Measurements from ENCODE around the gene HOXD10. TPM values are rescaled to one million over a fixed set of nuclear protein-coding genes. Genes with fewer than 3 reads are reported as not detected.

HOXD10 gene
- total and polyA plus RNA-seq, 2 donors = 4.1 to 14.1 TPM

GRCh38 chr2:176079285-176079830 lies 37.2 kb upstream of the HOXD10 start:
- DNase-seq (ENCODE audit: extremely low spot score) = no peak
- H3K36me3 ChIP-seq (ENCODE audit: insufficient read depth) = no peaks in the 10 kb centered on the region
- 3% methylated on average over 30 of the region's 30 CpGs for WGBS
- peaks cover 2% of the 10 kb centered on the region for H3K4me1 ChIP-seq (ENCODE audit: insufficient read depth)
- peak overlapping the region; percentile 11 for H3K4me3 ChIP-seq (ENCODE audit: low read depth, low read length)
- no peak overlapping the region for H3K27ac ChIP-seq (ENCODE audit: low read depth)

- Histone ChIP-seq H3K27ac (ENCODE audit: low read depth) (no peak overlapping the region), H3K36me3 (ENCODE audit: insufficient read depth) (no peaks in the 10 kb centered on the region), H3K4me3 (ENCODE audit: low read depth, low read length) (peak overlapping the region; percentile 37), H3K4me1 (ENCODE audit: insufficient read depth) (peaks cover 2% of the 10 kb centered on the region)
- 2% methylated on average over 86 of the region's 86 CpGs for WGBS
- DNase-seq (ENCODE audit: extremely low spot score) = no peak
These were observed 36.6 kb upstream of the HOXD10 start for GRCh38 chr2:176079831-176080539.

- peaks cover 2% of the 10 kb centered on the region for H3K4me1 ChIP-seq (ENCODE audit: insufficient read depth)
- WGBS = 10% methylated on average over 68 of the region's 68 CpGs
- no peaks in the 10 kb centered on the region for H3K36me3 ChIP-seq (ENCODE audit: insufficient read depth)
- no peak overlapping the region for H3K27ac ChIP-seq (ENCODE audit: low read depth)
- H3K4me3 ChIP-seq (ENCODE audit: low read depth, low read length) = peak overlapping the region; percentile 37
- DNase-seq (ENCODE audit: extremely low spot score) = no peak
These were observed 35.8 kb upstream of the HOXD10 start for GRCh38 chr2:176080540-176081375.

GRCh38 chr2:176081376-176081836 lies 35.2 kb upstream of the HOXD10 start:
- Histone ChIP-seq H3K4me1 (ENCODE audit: insufficient read depth) (peaks cover 2% of the 10 kb centered on the region), H3K36me3 (ENCODE audit: insufficient read depth) (no peaks in the 10 kb centered on the region), H3K4me3 (ENCODE audit: low read depth, low read length) (no peak overlapping the region), H3K27ac (ENCODE audit: low read depth) (no peak overlapping the region)
- DNase-seq (ENCODE audit: extremely low spot score) = no peak
- 34% methylated on average over 17 of the region's 17 CpGs for WGBS

- WGBS = 13% methylated on average over 62 of the region's 62 CpGs
- Histone ChIP-seq H3K27ac (ENCODE audit: low read depth) (no peak overlapping the region), H3K4me1 (ENCODE audit: insufficient read depth) (peaks cover 2% of the 10 kb centered on the region), H3K36me3 (ENCODE audit: insufficient read depth) (no peaks in the 10 kb centered on the region), H3K4me3 (ENCODE audit: low read depth, low read length) (no peak overlapping the region)
- DNase-seq (ENCODE audit: extremely low spot score) = no peak
These were observed 34.6 kb upstream of the HOXD10 start for GRCh38 chr2:176081837-176082524.

GRCh38 chr2:176082525-176082823 lies 34.1 kb upstream of the HOXD10 start:
- H3K36me3 ChIP-seq (ENCODE audit: insufficient read depth) = no peaks in the 10 kb centered on the region
- no peak overlapping the region for H3K4me3 ChIP-seq (ENCODE audit: low read depth, low read length)
- WGBS = 24% methylated on average over 10 of the region's 10 CpGs
- peaks cover 2% of the 10 kb centered on the region for H3K4me1 ChIP-seq (ENCODE audit: insufficient read depth)
- H3K27ac ChIP-seq (ENCODE audit: low read depth) = no peak overlapping the region
- DNase-seq (ENCODE audit: extremely low spot score) = no peak

GRCh38 chr2:176082824-176083751 lies 33.5 kb upstream of the HOXD10 start:
- WGBS = 9% methylated on average over 66 of the region's 66 CpGs
- no peak for DNase-seq (ENCODE audit: extremely low spot score)
- Histone ChIP-seq H3K4me1 (ENCODE audit: insufficient read depth) (peaks cover 2% of the 10 kb centered on the region), H3K27ac (ENCODE audit: low read depth) (no peak overlapping the region), H3K4me3 (ENCODE audit: low read depth, low read length) (peak overlapping the region; percentile 2), H3K36me3 (ENCODE audit: insufficient read depth) (no peaks in the 10 kb centered on the region)

- Histone ChIP-seq H3K4me3 (ENCODE audit: low read depth, low read length) (peak within 1 kb of the TSS; percentile 2), H3K27ac (ENCODE audit: low read depth) (no peak within 1 kb of the TSS), H3K36me3 (ENCODE audit: insufficient read depth) (no peaks in the 10 kb centered on the region), H3K4me1 (ENCODE audit: insufficient read depth) (peaks cover 2% of the 10 kb centered on the region)
- DNase-seq (ENCODE audit: extremely low spot score) = no peak
- 33% methylated on average over 27 of the region's 27 CpGs for WGBS
These were observed 32.7 kb upstream of the HOXD10 start, which contains the start of gene EVX2 for GRCh38 chr2:176083796-176084261. EVX2 (minus strand) TSS chr2:176083962; CDS start chr2:176083776, 186 bp downstream.

- Histone ChIP-seq H3K27ac (ENCODE audit: low read depth) (no peak overlapping the region), H3K4me3 (ENCODE audit: low read depth, low read length) (no peak overlapping the region), H3K36me3 (ENCODE audit: insufficient read depth) (no peaks in the 10 kb centered on the region), H3K4me1 (ENCODE audit: insufficient read depth) (peaks cover 2% of the 10 kb centered on the region)
- DNase-seq (ENCODE audit: extremely low spot score) = no peak
- WGBS = 7% methylated on average over 26 of the region's 26 CpGs
These were observed 31.9 kb upstream of the HOXD10 start for GRCh38 chr2:176084611-176085119.

- Histone ChIP-seq H3K4me3 (ENCODE audit: low read depth, low read length) (no peak overlapping the region), H3K36me3 (ENCODE audit: insufficient read depth) (no peaks in the 10 kb centered on the region), H3K4me1 (ENCODE audit: insufficient read depth) (no peaks in the 10 kb centered on the region), H3K27ac (ENCODE audit: low read depth) (no peak overlapping the region)
- WGBS = 6% methylated on average over 40 of the region's 40 CpGs
- DNase-seq (ENCODE audit: extremely low spot score) = no peak
These were observed 31.3 kb upstream of the HOXD10 start for GRCh38 chr2:176085120-176085788.

- 5% methylated on average over 46 of the region's 46 CpGs for WGBS
- no peak for DNase-seq (ENCODE audit: extremely low spot score)
These were observed 30.5 kb upstream of the HOXD10 start for GRCh38 chr2:176085861-176086771.

More at GRCh38 chr2:176085861-176086771, 30.5 kb upstream of the HOXD10 start:
- Histone ChIP-seq H3K4me1 (ENCODE audit: insufficient read depth) (no peaks in the 10 kb centered on the region), H3K36me3 (ENCODE audit: insufficient read depth) (no peaks in the 10 kb centered on the region), H3K4me3 (ENCODE audit: low read depth, low read length) (no peak overlapping the region), H3K27ac (ENCODE audit: low read depth) (no peak overlapping the region)

Measured in urinary bladder (tissue), 4 donors.